Measurements from ENCODE around the gene ZBTB45. TPM values are rescaled to one million over a fixed set of nuclear protein-coding genes. Genes with fewer than 3 reads are reported as not detected.

ZBTB45 gene
- total and polyA plus RNA-seq, 10 of the 15 experiments (the other 5 are each of a cell fraction or from before 2014, with no cell fraction given) = 0.29 to 17.2 (median 4.2) TPM

- TF ChIP-seq NFYA (IDR thresholded peaks at IDR 0.05; ENCODE audit: borderline replicate concordance, low read depth, low read length) (no peak), ZNF207 (IDR thresholded peaks at IDR 0.05; ENCODE audit: borderline replicate concordance) (no peak), NRF1 (conservative IDR thresholded peaks at IDR 0.05; ENCODE audit: low read depth, low read length) (peak; percentile 99), SMAD1 (IDR thresholded peaks at IDR 0.05; ENCODE audit: low read depth, partially characterized antibody) (no peak), MEF2B (IDR thresholded peaks at IDR 0.05; ENCODE audit: partially characterized antibody, poor library complexity, severe bottlenecking) (peak; percentile 19), BHLHE40 (IDR thresholded peaks at IDR 0.05; ENCODE audit: borderline replicate concordance in 1 of 2, low read depth in 2 of 2, low read length in 1 of 2) (peak; percentile 79 to 94; a peak in 3 of 4 replicates), ZSCAN29 (IDR thresholded peaks at IDR 0.05) (no peak), IRF4 (IDR thresholded peaks at IDR 0.05; ENCODE audit: low read depth, low read length) (0 out of 2 replicates have a peak, but pooled peaks have one; percentile 26), ZNF592 (IDR thresholded peaks at IDR 0.05) (no peak; the same call in 1 of the 2 replicates), RELA (IDR thresholded peaks at IDR 0.05; ENCODE audit: borderline replicate concordance, partially characterized antibody) (peak; percentile 50), KLF5 (IDR thresholded peaks at IDR 0.05; ENCODE audit: partially characterized antibody) (no peak), SIN3A (IDR thresholded peaks at IDR 0.05; ENCODE audit: low read depth, low read length) (peak; percentile 60; the same call in 1 of the 2 replicates), ETV6 (conservative IDR thresholded peaks at IDR 0.05 in 1 of 2, IDR thresholded peaks at IDR 0.05 in 1 of 2; ENCODE audit: borderline replicate concordance in 1 of 2, low read depth in 1 of 2) (peak in 1 of 2 experiments; percentile 54; a peak in 1 of 4 replicates), WRNIP1 (IDR thresholded peaks at IDR 0.05; ENCODE audit: borderline replicate concordance, low read depth, low read length) (no peak), REST (IDR thresholded peaks at IDR 0.05; ENCODE audit: low read depth, low read length) (0 out of 2 replicates have a peak, but pooled peaks have one; percentile 28)
- TF ChIP-seq, protein P1, sequence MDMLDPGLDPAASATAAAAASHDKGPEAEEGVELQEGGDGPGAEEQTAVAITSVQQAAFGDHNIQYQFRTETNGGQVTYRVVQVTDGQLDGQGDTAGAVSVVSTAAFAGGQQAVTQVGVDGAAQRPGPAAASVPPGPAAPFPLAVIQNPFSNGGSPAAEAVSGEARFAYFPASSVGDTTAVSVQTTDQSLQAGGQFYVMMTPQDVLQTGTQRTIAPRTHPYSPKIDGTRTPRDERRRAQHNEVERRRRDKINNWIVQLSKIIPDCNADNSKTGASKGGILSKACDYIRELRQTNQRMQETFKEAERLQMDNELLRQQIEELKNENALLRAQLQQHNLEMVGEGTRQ (IDR thresholded peaks at IDR 0.05; ENCODE audit: borderline replicate concordance, low read depth, low read length) = no peak
Measured at GRCh38 chr19:58554494-58555368, 35.1 kb upstream of the ZBTB45 start, which contains the start of gene CHMP2A (continued).

Measured in GM12878 (cell line).